ENCODE measurements around the gene JAK2.
"Not testable (repeated sequence)": the region's sequence is repeated elsewhere in the genome, so short reads cannot be mapped to it uniquely, and the experiment has no call there.

- TF ChIP-seq SP1 (CRISPR knock-in tag; IDR thresholded peaks at IDR 0.05); EZH2 (IDR thresholded peaks at IDR 0.05; ENCODE audit: borderline replicate concordance, low read depth, low read length); RBBP5 (IDR thresholded peaks at IDR 0.05; ENCODE audit: borderline replicate concordance, insufficient read depth, low read length, poor library complexity, severe bottlenecking); SMAD4 (CRISPR knock-in tag; conservative IDR thresholded peaks at IDR 0.05); BHLHE40 (IDR thresholded peaks at IDR 0.05; ENCODE audit: low read length); CREB1 (IDR thresholded peaks at IDR 0.05); CREB1 (CRISPR knock-in tag; IDR thresholded peaks at IDR 0.05); KLF6 (CRISPR knock-in tag; IDR thresholded peaks at IDR 0.05; ENCODE audit: borderline replicate concordance); CBX2 (IDR thresholded peaks at IDR 0.05; ENCODE audit: insufficient read depth, low read length, poor library complexity, severe bottlenecking); BCL6 (CRISPR knock-in tag; IDR thresholded peaks at IDR 0.05); GTF2F1 (IDR thresholded peaks at IDR 0.05; ENCODE audit: low read depth, low read length); SOX6 (IDR thresholded peaks at IDR 0.05): not testable (repeated sequence)
Measured at GRCh38 chr9:4942042-4942691, 42.9 kb upstream of the JAK2 start.
